GM20000 (cell line): ENCODE measurements around the gene PLB1.

Source experiments
- DNase-seq: peaks from one replicate; pipeline ENCODE4 v3.0.0; 2012; ENCODE audit warnings: low spot score
- CTCF ChIP-seq: IDR thresholded peaks from 2 replicates; pipeline ENCODE4 v1.5.1; 2012; ENCODE audit warnings: mild to moderate bottlenecking, control low read depth; ENCODE audit errors: extremely low read depth, missing control alignments

PLB1 gene

GRCh38 chr2:28511871-28512606, 16.2 kb downstream of the PLB1 start:
- TF ChIP-seq CTCF: no peak
- DNase-seq: no peak

GRCh38 chr2:28512607-28512965, 16.7 kb downstream of the PLB1 start:
- no peak for TF ChIP-seq CTCF
- DNase-seq: no peak

- no peak for TF ChIP-seq CTCF
- DNase-seq: no peak
Observed at GRCh38 chr2:28513097-28513496, 17.2 kb downstream of the PLB1 start.

- TF ChIP-seq CTCF: no peak
- DNase-seq: no peak
Observed at GRCh38 chr2:28515176-28515751, 19.4 kb downstream of the PLB1 start.

GRCh38 chr2:28516430-28516829, 20.6 kb downstream of the PLB1 start:
- TF ChIP-seq CTCF: no peak
- DNase-seq: no peak

- no peak for TF ChIP-seq CTCF
- DNase-seq: no peak
Observed at GRCh38 chr2:28516950-28517349, 21.1 kb downstream of the PLB1 start.

GRCh38 chr2:28521663-28522062, 25.8 kb downstream of the PLB1 start:
- TF ChIP-seq CTCF: no peak

More at GRCh38 chr2:28521663-28522062, 25.8 kb downstream of the PLB1 start:
- DNase-seq: no peak
